Suprapubic skin (tissue), 4 donors: ENCODE results near the gene SARS1. TPM values are rescaled to one million over a fixed set of nuclear protein-coding genes. Genes with fewer than 3 reads are reported as not detected.

Source experiments
- DNase-seq, 2 donors: peaks; one replicate each; pipeline ENCODE4 v3.0.0-alpha.2; 2019; ENCODE audit warnings: low spot score in 2 of 2
- H3K27ac ChIP-seq: fragments of 200-600 bp; sonication (generic); one replicate; pipeline ENCODE4 v1.5.1; 2019
- H3K27me3 ChIP-seq: fragments of 200-600 bp; sonication (generic); one replicate; pipeline ENCODE4 v1.5.1; 2019
- H3K36me3 ChIP-seq: fragments of 200-600 bp; sonication (generic); one replicate; pipeline ENCODE4 v1.5.1; 2019
- H3K4me1 ChIP-seq: fragments of 200-600 bp; sonication (generic); one replicate; pipeline ENCODE4 v1.5.1; 2019
- H3K4me3 ChIP-seq: fragments of 200-600 bp; sonication (generic); one replicate; pipeline ENCODE4 v1.5.1; 2019; ENCODE audit warnings: mild to moderate bottlenecking
- H3K9me3 ChIP-seq: fragments of 200-600 bp; sonication (generic); one replicate; pipeline ENCODE4 v1.5.1; 2019
- CTCF ChIP-seq, 2 donors: fragments of 200-600 bp in 1 of 2; fragments of 450-650 bp in 1 of 2; sonication (generic) in 1 of 2; IDR thresholded peaks; one replicate each; pipeline ENCODE4 v1.5.1; 2016 to 2019; ENCODE audit warnings: antibody characterized with exemption in 2 of 2, mild to moderate bottlenecking in 1 of 2, moderate library complexity in 1 of 2
- EP300 ChIP-seq: sonication (generic); formaldehyde crosslinking; IDR thresholded peaks from one replicate; pipeline ENCODE4 v1.6.1; 2017; ENCODE audit warnings: antibody characterized with exemption
- POLR2A ChIP-seq, 2 donors: fragments of 450-650 bp; IDR thresholded peaks; one replicate each; pipeline ENCODE4 v1.6.1; 2017; ENCODE audit warnings: antibody characterized with exemption in 2 of 2, mild to moderate bottlenecking in 2 of 2, moderate library complexity in 2 of 2
- POLR2AphosphoS5 ChIP-seq, 3 donors: sonication (generic); formaldehyde crosslinking; IDR thresholded peaks; one replicate each; pipeline ENCODE4 v1.6.1; 2017; ENCODE audit warnings: antibody characterized with exemption in 3 of 3
- WGBS: methylation state at CpG from one replicate; pipeline ENCODE4 v1.1.5; 2018; 5-methylcytosine and 5-hydroxymethylcytosine counted together
- total RNA-seq, 4 donors: library from RNA; depleted of rRNA; stranded (reverse); fragments of >200 nt; gene quantifications; one replicate each; pipeline ENCODE4 v1.1.0, GENCODE V29; 2016

The SARS1 gene
- total RNA-seq, 4 donors from 2014 or later = 144 to 169 (median 160) TPM

GRCh38 chr1:109275706-109276345 lies 62.1 kb downstream of the SARS1 start:
- peak in 1 of 2 donors; percentile 73 for DNase-seq
- H3K4me3 ChIP-seq = no peak overlapping the region
- no peaks in the 10 kb centered on the region for H3K9me3 ChIP-seq
- H3K27me3 ChIP-seq = no peaks in the 10 kb centered on the region
- TF ChIP-seq POLR2A (IDR thresholded peaks at IDR 0.05) (no peak), EP300 (no peak), CTCF (IDR thresholded peaks at IDR 0.05) (no peak), POLR2AphosphoS5 (IDR thresholded peaks at IDR 0.05) (no peak)
- 61% methylated on average over 9 of the region's 9 CpGs for WGBS
- H3K4me1 ChIP-seq = peaks cover 56% of the 10 kb centered on the region
- peak overlapping the region; percentile 46 for H3K27ac ChIP-seq
- H3K36me3 ChIP-seq = peaks cover 20% of the 10 kb centered on the region

- Histone ChIP-seq H3K36me3 (peaks cover 9% of the 10 kb centered on the region), H3K9me3 (no peaks in the 10 kb centered on the region), H3K4me1 (peaks cover 66% of the 10 kb centered on the region), H3K27me3 (no peaks in the 10 kb centered on the region), H3K4me3 (no peak overlapping the region), H3K27ac (peak overlapping the region; percentile 46)
- WGBS = 65% methylated on average over 7 of the region's 7 CpGs
- TF ChIP-seq POLR2A (IDR thresholded peaks at IDR 0.05) (no peak), EP300 (no peak), POLR2AphosphoS5 (IDR thresholded peaks at IDR 0.05) (no peak), CTCF (IDR thresholded peaks at IDR 0.05) (peak; percentile 62 to 78)
- DNase-seq = peak; percentile 80 to 86
Observed at GRCh38 chr1:109277434-109278204, 63.9 kb downstream of the SARS1 start.

- Histone ChIP-seq H3K9me3 (no peaks in the 10 kb centered on the region), H3K27me3 (no peaks in the 10 kb centered on the region), H3K36me3 (peaks cover 3% of the 10 kb centered on the region), H3K4me3 (no peak overlapping the region), H3K4me1 (peaks cover 55% of the 10 kb centered on the region), H3K27ac (no peak overlapping the region)
- TF ChIP-seq EP300 (no peak), CTCF (IDR thresholded peaks at IDR 0.05) (no peak), POLR2A (IDR thresholded peaks at IDR 0.05) (no peak), POLR2AphosphoS5 (IDR thresholded peaks at IDR 0.05) (no peak)
- 87% methylated on average over 5 of the region's 5 CpGs for WGBS
- DNase-seq = peak in 1 of 2 donors; percentile 64
Observed at GRCh38 chr1:109279615-109280278, 66.0 kb downstream of the SARS1 start.

- H3K36me3 ChIP-seq = peaks cover 3% of the 10 kb centered on the region
- TF ChIP-seq POLR2AphosphoS5 (IDR thresholded peaks at IDR 0.05) (no peak), POLR2A (IDR thresholded peaks at IDR 0.05) (no peak), EP300 (no peak), CTCF (IDR thresholded peaks at IDR 0.05) (no peak)
- no peaks in the 10 kb centered on the region for H3K27me3 ChIP-seq
- H3K4me3 ChIP-seq = no peak overlapping the region
- WGBS = 96% methylated on average over 12 of the region's 12 CpGs
- H3K27ac ChIP-seq = no peak overlapping the region
- H3K9me3 ChIP-seq = no peaks in the 10 kb centered on the region
- peaks cover 44% of the 10 kb centered on the region for H3K4me1 ChIP-seq
- DNase-seq = no peak
Observed at GRCh38 chr1:109280862-109281261, 67.1 kb downstream of the SARS1 start.
